AML-193 (cell line): Measurements from ENCODE around the gene CABLES1.
"Not testable (repeated sequence)": the region's sequence is repeated elsewhere in the genome, so short reads cannot be mapped to it uniquely, and the experiment has no call there.

Experiments used
- DNase-seq, 2 experiments: peaks; one replicate each; lab custom pipeline; 2025; lab: John Stamatoyannopoulos, UW

CABLES1 gene

GRCh38 chr18:23134780-23135549 lies at the start of gene CABLES1:
CABLES1 (plus strand) TSS chr18:23135485; CDS start chr18:23135763, 278 bp downstream.
- DNase-seq, result no peak

GRCh38 chr18:23087352-23087751 lies 47.9 kb upstream of the CABLES1 start:
- DNase-seq, result no peak

GRCh38 chr18:23088310-23088709 lies 47.0 kb upstream of the CABLES1 start:
- DNase-seq, result no peak

GRCh38 chr18:23091017-23091993 lies 44.0 kb upstream of the CABLES1 start:
- DNase-seq, result peak; percentile 32 to 52

- no peak for DNase-seq
Observed at GRCh38 chr18:23092121-23092520, 43.2 kb upstream of the CABLES1 start.

- not testable (repeated sequence) for DNase-seq
Observed at GRCh38 chr18:23093130-23093529, 42.2 kb upstream of the CABLES1 start.

- DNase-seq, result no peak
Observed at GRCh38 chr18:23093772-23094171, 41.5 kb upstream of the CABLES1 start.

- no peak for DNase-seq
Observed at GRCh38 chr18:23094411-23095190, 40.7 kb upstream of the CABLES1 start.

GRCh38 chr18:23095463-23095862 lies 39.8 kb upstream of the CABLES1 start:
- DNase-seq, result no peak

GRCh38 chr18:23097016-23097415 lies 38.3 kb upstream of the CABLES1 start:
- DNase-seq, result not testable (repeated sequence)

- no peak for DNase-seq
Observed at GRCh38 chr18:23099621-23100020, 35.7 kb upstream of the CABLES1 start.

- no peak for DNase-seq
Observed at GRCh38 chr18:23101861-23102432, 33.3 kb upstream of the CABLES1 start.

- no peak for DNase-seq
Observed at GRCh38 chr18:23102493-23103261, 32.6 kb upstream of the CABLES1 start.

- no peak for DNase-seq
Observed at GRCh38 chr18:23103449-23103848, 31.8 kb upstream of the CABLES1 start.

- DNase-seq, result no peak
Observed at GRCh38 chr18:23105030-23105429, 30.3 kb upstream of the CABLES1 start.

- no peak for DNase-seq
Observed at GRCh38 chr18:23105581-23106219, 29.6 kb upstream of the CABLES1 start.

- DNase-seq, result no peak
Observed at GRCh38 chr18:23106575-23106974, 28.7 kb upstream of the CABLES1 start.

- no peak for DNase-seq
Observed at GRCh38 chr18:23107718-23108117, 27.6 kb upstream of the CABLES1 start.

GRCh38 chr18:23108496-23108895 lies 26.8 kb upstream of the CABLES1 start:
- DNase-seq, result no peak

- DNase-seq, result not testable (repeated sequence)
Observed at GRCh38 chr18:23109163-23109562, 26.1 kb upstream of the CABLES1 start.
